Measurements from ENCODE around the gene SCAMP2. TPM values are rescaled to one million over a fixed set of nuclear protein-coding genes. Genes with fewer than 3 reads are reported as not detected.

Gene SCAMP2
- total and polyA plus RNA-seq, 10 of the 15 experiments (the other 5 are each of a cell fraction or from before 2014, with no cell fraction given) = 10.9 to 158 (median 99.6) TPM

DNA sequence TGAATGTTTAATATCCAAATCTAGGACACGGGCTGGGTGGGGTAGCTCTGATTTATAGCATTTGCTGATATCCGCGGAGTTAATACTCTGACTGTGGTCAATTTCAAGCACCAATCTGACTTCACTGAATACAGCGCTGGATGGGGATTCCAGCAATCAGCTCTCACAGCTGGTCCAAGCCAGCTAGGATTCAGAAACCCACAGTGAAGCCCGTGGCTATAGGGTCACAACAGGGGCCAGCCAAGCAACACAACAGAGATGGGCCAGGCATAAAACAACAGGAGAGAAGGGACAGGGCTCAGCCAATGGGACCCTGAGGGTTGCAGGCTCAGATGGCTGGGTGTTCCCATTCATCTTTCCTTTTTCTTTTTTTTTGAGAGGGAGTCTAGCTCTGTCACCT, 65.9 kb downstream of the SCAMP2 start:
- no peak for TF ChIP-seq BCL3 (IDR thresholded peaks at IDR 0.05; ENCODE audit: borderline replicate concordance, insufficient read depth, low read depth, low read length, poor library complexity, severe bottlenecking)
- TF ChIP-seq TCF7 (IDR thresholded peaks at IDR 0.05; ENCODE audit: borderline replicate concordance) = no peak
- SMC1A ChIA-PET (ENCODE audit: uncharacterized antibody, unreplicated experiment) = interaction anchor here (1.0 to 1.5 kb wide), 5 partner anchors 14 to 171 kb away, joined by 3 read pairs; no protein-coding TSS in a partner anchor
- no peak for DNase-seq (ENCODE audit: low read depth, low spot score)
- Histone ChIP-seq H3K9me3 (replicated peaks; ENCODE audit: control insufficient read depth, insufficient read depth, low read length) (no peaks in the 10 kb centered on the region), H3K79me2 (ENCODE audit: control insufficient read depth, insufficient read depth, low read length) (no peaks in the 10 kb centered on the region), H3K27me3 (replicated peaks in 1 of 2; ENCODE audit: control insufficient read depth in 2 of 2, insufficient read depth in 2 of 2, low read length in 1 of 2) (no peaks in the 10 kb centered on the region), H3K4me3 (no peak overlapping the region), H2AFZ (ENCODE audit: control insufficient read depth, low read depth, low read length) (no peak overlapping the region), H3K27ac (ENCODE audit: control insufficient read depth, insufficient read depth) (no peak overlapping the region), H3K36me3 (ENCODE audit: control insufficient read depth in 2 of 2, insufficient read depth in 2 of 2, low read length in 1 of 2) (peaks cover 14 to 20% of the 10 kb centered on the region in 2 experiments), H3K9ac (ENCODE audit: control insufficient read depth, insufficient read depth, low read length) (no peak overlapping the region), H3K4me1 (ENCODE audit: control insufficient read depth, insufficient read depth, low read length) (no peaks in the 10 kb centered on the region), H3K4me2 (ENCODE audit: control insufficient read depth, insufficient read depth) (no peak overlapping the region), H4K20me1 (ENCODE audit: control insufficient read depth, insufficient read depth) (no peaks in the 10 kb centered on the region)
- RAD21 ChIA-PET (ENCODE audit: unreplicated experiment) = interaction anchor here (1.5 to 2.8 kb wide), 2 partner anchors 15 to 94 kb away, joined by 4 to 10 read pairs; no protein-coding TSS in a partner anchor
- in situ Hi-C loops (cut with MboI) = no loop called here
- ATAC-seq = no peak
- no TSS peak for BruUV-seq (replicated peaks)
- FAIRE-seq = no peak
- CTCF ChIA-PET = interaction anchor here (1.0 to 3.7 kb wide), 4 partner anchors 10 to 94 kb away, joined by 4 to 21 read pairs (median 6); no protein-coding TSS in a partner anchor
- intact Hi-C loops (cut with micrococcal nuclease; ENCODE audit: unreplicated experiment) = no loop called here
- POLR2A ChIA-PET = interaction anchor here (0.6 to 0.8 kb wide), 2 partner anchors 36 to 102 kb away, joined by 3 to 5 read pairs; no protein-coding TSS in a partner anchor
- 64% methylated on average over 5 of the region's 5 CpGs for WGBS (ENCODE audit: insufficient coverage, insufficient replicate concordance, low lambda C conversion rate, missing lambda C conversion rate)

DNA sequence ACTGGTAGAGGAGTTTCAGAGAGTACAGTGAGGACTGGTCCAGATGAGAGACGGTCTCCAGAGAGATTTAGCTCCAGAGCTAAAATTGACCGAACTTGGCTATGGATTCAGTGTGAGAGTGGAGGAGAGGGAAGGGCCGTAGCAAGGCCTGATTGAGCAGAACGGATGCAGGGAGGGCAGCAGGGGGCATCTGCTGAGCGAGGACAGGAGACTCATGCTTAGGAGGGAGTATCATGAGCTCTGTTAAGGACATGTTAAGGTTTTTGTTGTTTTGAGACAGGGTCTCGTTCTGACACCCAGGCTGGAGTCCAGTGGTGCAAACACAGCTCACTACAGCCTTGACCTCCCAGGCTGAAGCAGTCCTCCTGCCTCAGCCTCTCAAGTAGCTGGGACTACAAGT, 68.2 kb downstream of the SCAMP2 start:
- Histone ChIP-seq H3K36me3 (ENCODE audit: control insufficient read depth in 2 of 2, insufficient read depth in 2 of 2, low read length in 1 of 2) (peaks cover 36 to 38% of the 10 kb centered on the region in 2 experiments), H2AFZ (ENCODE audit: control insufficient read depth, low read depth, low read length) (no peak overlapping the region), H3K27me3 (replicated peaks in 1 of 2; ENCODE audit: control insufficient read depth in 2 of 2, insufficient read depth in 2 of 2, low read length in 1 of 2) (no peaks in the 10 kb centered on the region), H3K9ac (ENCODE audit: control insufficient read depth, insufficient read depth, low read length) (no peak overlapping the region), H3K4me3 (no peak overlapping the region), H3K4me2 (ENCODE audit: control insufficient read depth, insufficient read depth) (no peak overlapping the region), H3K9me3 (replicated peaks; ENCODE audit: control insufficient read depth, insufficient read depth, low read length) (no peaks in the 10 kb centered on the region), H3K4me1 (ENCODE audit: control insufficient read depth, insufficient read depth, low read length) (peaks cover 6% of the 10 kb centered on the region), H3K79me2 (ENCODE audit: control insufficient read depth, insufficient read depth, low read length) (peaks cover under 1% of the 10 kb centered on the region), H4K20me1 (ENCODE audit: control insufficient read depth, insufficient read depth) (no peaks in the 10 kb centered on the region; the same call in 1 of the 2 replicates), H3K27ac (ENCODE audit: control insufficient read depth, insufficient read depth) (no peak overlapping the region)
- ATAC-seq (no peak), FAIRE-seq (no peak), DNase-seq (ENCODE audit: low read depth, low spot score) (no peak)
- WGBS (ENCODE audit: insufficient coverage, insufficient replicate concordance, low lambda C conversion rate, missing lambda C conversion rate) = 88% methylated on average over 6 of the region's 6 CpGs
- CTCF ChIA-PET = interaction anchor here (0.8 to 2.4 kb wide), 9 partner anchors 11 to 188 kb away, joined by 3 to 15 read pairs (median 4); no protein-coding TSS in a partner anchor
- POLR2A ChIA-PET = interaction anchor here (0.5 to 0.7 kb wide), 2 partner anchors 157 to 167 kb away, joined by 4 to 6 read pairs; no protein-coding TSS in a partner anchor
- RAD21 ChIA-PET (ENCODE audit: unreplicated experiment) = interaction anchor here (1.2 to 3.9 kb wide), 3 partner anchors 34 to 145 kb away, joined by 4 to 28 read pairs (median 4); no protein-coding TSS in a partner anchor
- BruUV-seq (replicated peaks) = no TSS peak
- intact Hi-C loops (cut with micrococcal nuclease; ENCODE audit: unreplicated experiment) (loop anchor here (5.0 kb wide), 1 partner anchor 37 kb away; the partner anchor contains the start of gene ULK3), in situ Hi-C loops (cut with MboI) (no loop called here)
- TF ChIP-seq NFIC (IDR thresholded peaks at IDR 0.05; ENCODE audit: low read depth, low read length) (no peak), SMAD5 (IDR thresholded peaks at IDR 0.05; ENCODE audit: low read depth) (0 out of 2 replicates have a peak, but pooled peaks have one; percentile 20), PML (IDR thresholded peaks at IDR 0.05; ENCODE audit: low read length) (peak; percentile 41; the same call in 1 of the 2 replicates), POLR2AphosphoS2 (IDR thresholded peaks at IDR 0.05; ENCODE audit: low read depth, low read length) (peak; percentile 72), SIX5 (IDR thresholded peaks at IDR 0.05; ENCODE audit: low read depth, low read length, severe bottlenecking) (no peak)
- SMC1A ChIA-PET (ENCODE audit: uncharacterized antibody, unreplicated experiment) = interaction anchor here (1.0 to 2.2 kb wide), 5 partner anchors 11 to 96 kb away, joined by 3 to 11 read pairs (median 4); no protein-coding TSS in a partner anchor
